SK-N-SH (cell line): ENCODE data around the gene SORBS2. TPM values are rescaled to one million over a fixed set of nuclear protein-coding genes. Genes with fewer than 3 reads are reported as not detected.

Experiments
- CTCF ChIA-PET: fragments of 300-600, 350-600 bp; formaldehyde crosslinking; extraction: SDS; loops from one replicate; lab custom pipeline; 2021; lab: Yijun Ruan, JAX
- POLR2A ChIA-PET: fragments of 350-600 bp; sonication (Branson Sonifier 250); formaldehyde crosslinking; extraction: SDS; loops from one replicate; lab custom pipeline; 2020; ENCODE audit warnings: antibody characterized with exemption, inconsistent platforms; lab: Yijun Ruan, JAX
- DNase-seq: peaks from one replicate; pipeline ENCODE4 v3.0.0; 2012
- H2AFZ ChIP-seq: fragments of 200-600 bp; sonication (generic); 2 replicates; pipeline ENCODE4 v1.8.1; 2016; ENCODE audit warnings: antibody characterized with exemption, mild to moderate bottlenecking, low read depth
- H3F3A ChIP-seq: fragments of 200-600 bp; sonication (generic); replicated peaks from 2 replicates; pipeline ENCODE3; 2016; ENCODE audit warnings: antibody characterized with exemption, mild to moderate bottlenecking; ENCODE audit not compliant: insufficient read depth
- H3K27ac ChIP-seq, 2 experiments: fragments of 200-500 bp in 1 of 2; fragments of 200-600 bp in 1 of 2; sonication (Bioruptor generic) in 1 of 2; sonication (generic), shearing (Covaris generic) in 1 of 2; 2 replicates each; pipeline versions ENCODE4 v1.5.1 to v1.6.1; 2014 to 2016; ENCODE audit warnings: low read depth in 2 of 2, inconsistent platforms in 1 of 2, low read length in 1 of 2, mild to moderate bottlenecking in 1 of 2, mixed read lengths in 1 of 2
- H3K27me3 ChIP-seq: fragments of 200-600 bp; sonication (generic), shearing (Covaris generic); 2 replicates; pipeline ENCODE4 v1.6.1; 2016; ENCODE audit warnings: mixed run types; ENCODE audit not compliant: insufficient read depth
- H3K36me3 ChIP-seq, 2 experiments: fragments of 200-500 bp in 1 of 2; fragments of 200-600 bp in 1 of 2; sonication (Bioruptor generic) in 1 of 2; sonication (generic) in 1 of 2; replicated peaks in 1 of 2; 2 replicates each; pipeline versions ENCODE3 to v1.5.1; 2014 to 2016; ENCODE audit warnings: low read length in 1 of 2, mild to moderate bottlenecking in 1 of 2; ENCODE audit not compliant: insufficient read depth in 2 of 2, control insufficient read depth in 1 of 2
- H3K4me1 ChIP-seq, 2 experiments: fragments of 200-500 bp in 1 of 2; fragments of 200-600 bp in 1 of 2; sonication (Bioruptor generic) in 1 of 2; sonication (generic), shearing (Covaris generic) in 1 of 2; 2 replicates each; pipeline versions ENCODE4 v1.5.1 to v1.6.1; 2014 to 2016; ENCODE audit warnings: low read depth in 1 of 2, low read length in 1 of 2, mixed run types in 1 of 2; ENCODE audit not compliant: insufficient read depth in 2 of 2, control insufficient read depth in 1 of 2
- H3K4me2 ChIP-seq: fragments of 200-600 bp; sonication (generic), shearing (Covaris generic); 2 replicates; pipeline ENCODE4 v1.6.1; 2017; ENCODE audit warnings: mixed run types
- H3K4me3 ChIP-seq, 2 experiments: fragments of 200-500 bp in 1 of 2; fragments of 200-600 bp in 1 of 2; sonication (Bioruptor generic) in 1 of 2; sonication (generic), shearing (Covaris generic) in 1 of 2; 2 replicates each; pipeline versions ENCODE4 v1.5.1 to v1.8.1; 2014 to 2016; ENCODE audit warnings: low read depth in 2 of 2, inconsistent platforms in 1 of 2, low read length in 1 of 2, mild to moderate bottlenecking in 1 of 2, mixed read lengths in 1 of 2, moderate library complexity in 1 of 2
- H3K79me2 ChIP-seq: fragments of 200-600 bp; sonication (generic); 2 replicates; pipeline ENCODE4 v1.8.1; 2017; ENCODE audit warnings: mild to moderate bottlenecking; ENCODE audit not compliant: insufficient read depth
- H3K9ac ChIP-seq: fragments of 200-600 bp; sonication (generic); 2 replicates; pipeline ENCODE4 v1.6.1; 2017; ENCODE audit warnings: mixed run types
- H3K9me2 ChIP-seq: fragments of 200-600 bp; sonication (generic); 2 replicates; pipeline ENCODE4 v1.6.1; 2017; ENCODE audit warnings: mixed run types
- H3K9me3 ChIP-seq: fragments of 200-600 bp; sonication (generic); 2 replicates; pipeline ENCODE4 v1.6.1; 2017; ENCODE audit warnings: mixed run types, mild to moderate bottlenecking, moderate library complexity
- H4K20me1 ChIP-seq: fragments of 200-600 bp; sonication (generic); 2 replicates; pipeline ENCODE4 v1.6.1; 2017; ENCODE audit warnings: mild to moderate bottlenecking, mixed run types; ENCODE audit not compliant: insufficient read depth
- CHD2 ChIP-seq: fragments of 150-350 bp; IDR thresholded peaks from 2 replicates; pipeline ENCODE4 v1.6.1; 2018; ENCODE audit warnings: low read length; ENCODE audit not compliant: partially characterized antibody
- CTCF ChIP-seq: fragments of 200-600 bp; sonication (generic); IDR thresholded peaks from 2 replicates; pipeline ENCODE4 v1.6.1; 2017; ENCODE audit warnings: antibody characterized with exemption, mild to moderate bottlenecking, moderate library complexity
- ELF1 ChIP-seq: IDR thresholded peaks from 2 replicates; pipeline ENCODE4 v1.4.0; 2012
- JUND ChIP-seq: IDR thresholded peaks from 2 replicates; pipeline ENCODE4 v1.4.0; 2012
- MAX ChIP-seq: IDR thresholded peaks from 2 replicates; pipeline ENCODE4 v1.4.0; 2012; ENCODE audit warnings: low read depth
- POLR2AphosphoS5 ChIP-seq: IDR thresholded peaks from 2 replicates; pipeline ENCODE4 v1.6.1; 2012; ENCODE audit warnings: low read depth, low read length
- RFX5 ChIP-seq: IDR thresholded peaks from 2 replicates; pipeline ENCODE4 v1.6.1; 2012; ENCODE audit warnings: mild to moderate bottlenecking, improper control_type of control experiment, low read length
- SMC3 ChIP-seq: IDR thresholded peaks from 2 replicates; pipeline ENCODE4 v1.6.1; 2012; ENCODE audit warnings: low read depth, low read length, improper control_type of control experiment
- TEAD4 ChIP-seq: IDR thresholded peaks from 2 replicates; pipeline ENCODE4 v1.4.0; 2012; ENCODE audit warnings: mild to moderate bottlenecking, borderline replicate concordance; ENCODE audit not compliant: insufficient read depth
- USF1 ChIP-seq: IDR thresholded peaks from 2 replicates; pipeline ENCODE4 v1.4.0; 2012; ENCODE audit warnings: low read depth, borderline replicate concordance
- USF2 ChIP-seq: fragments of 150-350 bp; IDR thresholded peaks from 2 replicates; pipeline ENCODE4 v1.6.1; 2017; ENCODE audit warnings: antibody characterized with exemption, low read length, low read depth, borderline replicate concordance
- WGBS: methylation state at CpG from one replicate; pipeline ENCODE4 v1.1.6; 2017; ENCODE audit warnings: low lambda C conversion rate; 5-methylcytosine and 5-hydroxymethylcytosine counted together
- polyA plus RNA-seq, 3 experiments: library from polyadenylated mRNA; depleted of rRNA; stranded (reverse); fragments of >200 nt; gene quantifications; 2 replicates each; pipeline ENCODE4 v1.2.3, GENCODE V29; 2012

Gene SORBS2
- polyA plus RNA-seq, 1 of the 3 experiments (the other 2 are of a cell fraction) = 2.5 TPM

- 94% methylated on average over 9 of the region's 9 CpGs for WGBS
- POLR2A ChIA-PET = no interaction called here
Observed at GRCh38 chr4:185805262-185805802, 6.7 kb downstream of the SORBS2 start.

More at GRCh38 chr4:185805262-185805802, 6.7 kb downstream of the SORBS2 start:
- Histone ChIP-seq H3F3A (no peaks in the 10 kb centered on the region), H3K4me2 (no peak overlapping the region), H3K4me3 (no peak overlapping the region), H3K9ac (no peak overlapping the region), H3K27ac (no peak overlapping the region), H3K9me3 (no peaks in the 10 kb centered on the region), H3K36me3 (no peaks in the 10 kb centered on the region), H3K4me1 (peaks cover 6 to 19% of the 10 kb centered on the region in 2 experiments; a peak in 3 of 4 replicates), H2AFZ (no peak overlapping the region), H3K9me2 (no peaks in the 10 kb centered on the region), H4K20me1 (no peaks in the 10 kb centered on the region), H3K27me3 (no peaks in the 10 kb centered on the region), H3K79me2 (no peaks in the 10 kb centered on the region)
- CTCF ChIA-PET = no interaction called here
- DNase-seq = no peak
- no peak for TF ChIP-seq POLR2AphosphoS5
- TF ChIP-seq MAX = no peak
- TF ChIP-seq SMC3 = no peak
- TF ChIP-seq CHD2 = no peak
- TF ChIP-seq CTCF = no peak
- TF ChIP-seq TEAD4 = no peak
- TF ChIP-seq RFX5 = no peak
- TF ChIP-seq USF1 = no peak
- no peak for TF ChIP-seq JUND
- TF ChIP-seq USF2 = no peak
- no peak for TF ChIP-seq ELF1
